Astrocyte (in vitro differentiated cells and primary cell): ENCODE results near the gene DNAJC4. TPM values are rescaled to one million over a fixed set of nuclear protein-coding genes. Genes with fewer than 3 reads are reported as not detected.

Experiments used
- DNase-seq: peaks from one replicate; pipeline ENCODE4 v3.0.0-alpha.2; 2010; ENCODE audit warnings: low read depth
- FAIRE-seq: peaks from 2 replicates; lab custom pipeline; 2011; peaks lifted over from hg19 to GRCh38; lab: Jason Lieb, UNC
- H2AFZ ChIP-seq: 2 replicates; pipeline ENCODE4 v1.6.0; 2012; ENCODE audit warnings: low read depth, low read length, inconsistent platforms
- H3K27ac ChIP-seq: 2 replicates; pipeline ENCODE4 v1.5.1; 2011; ENCODE audit warnings: low read depth, low read length, inconsistent platforms
- H3K27me3 ChIP-seq: 2 replicates; pipeline ENCODE4 v1.6.0; 2011; ENCODE audit warnings: low read length, inconsistent platforms; ENCODE audit not compliant: insufficient read depth
- H3K36me3 ChIP-seq: 2 replicates; pipeline ENCODE4 v1.5.1; 2011; ENCODE audit warnings: low read length, inconsistent platforms; ENCODE audit not compliant: insufficient read depth
- H3K4me1 ChIP-seq: 2 replicates; pipeline ENCODE4 v1.5.1; 2011; ENCODE audit warnings: low read length, inconsistent platforms; ENCODE audit not compliant: insufficient read depth
- H3K4me2 ChIP-seq: 2 replicates; pipeline ENCODE4 v1.6.0; 2012; ENCODE audit warnings: low read length, inconsistent platforms
- H3K4me3 ChIP-seq: 2 replicates; pipeline ENCODE4 v1.5.1; 2011; ENCODE audit warnings: low read depth, mild to moderate bottlenecking, low read length, inconsistent platforms; ENCODE audit not compliant: insufficient read depth
- H3K79me2 ChIP-seq: 2 replicates; pipeline ENCODE4 v1.6.0; 2012; ENCODE audit warnings: mild to moderate bottlenecking, low read length, inconsistent platforms; ENCODE audit not compliant: insufficient read depth
- H3K9ac ChIP-seq: 2 replicates; pipeline ENCODE4 v1.6.0; 2012; ENCODE audit warnings: mild to moderate bottlenecking, low read length, inconsistent platforms
- H3K9me3 ChIP-seq: 2 replicates; pipeline ENCODE4 v1.5.1; 2012; ENCODE audit warnings: low read depth, mild to moderate bottlenecking, low read length, inconsistent platforms; ENCODE audit not compliant: insufficient read depth
- H4K20me1 ChIP-seq: 2 replicates; pipeline ENCODE4 v1.6.0; 2012; ENCODE audit warnings: low read length, inconsistent platforms; ENCODE audit not compliant: insufficient read depth
- H3K27ac Mint-ChIP-seq: one replicate; pipeline ENCODE4 v1.8.0; 2021; ENCODE audit warnings: mild to moderate bottlenecking, mixed read lengths; ENCODE audit not compliant: unreplicated experiment
- H3K27me3 Mint-ChIP-seq: one replicate; pipeline ENCODE4 v1.8.0; 2021; ENCODE audit warnings: low read depth, mixed read lengths; ENCODE audit not compliant: unreplicated experiment
- H3K36me3 Mint-ChIP-seq: one replicate; pipeline ENCODE4 v1.8.0; 2021; ENCODE audit warnings: low read depth, mixed read lengths; ENCODE audit not compliant: unreplicated experiment
- H3K4me1 Mint-ChIP-seq: one replicate; pipeline ENCODE4 v1.8.0; 2021; ENCODE audit warnings: low read depth, mixed read lengths; ENCODE audit not compliant: unreplicated experiment
- H3K4me3 Mint-ChIP-seq: one replicate; pipeline ENCODE4 v1.8.0; 2021; ENCODE audit warnings: mild to moderate bottlenecking, moderate library complexity, mixed read lengths; ENCODE audit not compliant: unreplicated experiment
- H3K9me3 Mint-ChIP-seq: one replicate; pipeline ENCODE4 v1.8.0; 2021; ENCODE audit warnings: mild to moderate bottlenecking, mixed read lengths; ENCODE audit not compliant: unreplicated experiment
- EZH2 ChIP-seq: IDR thresholded peaks from 2 replicates; pipeline ENCODE4 v1.6.1; 2012; ENCODE audit warnings: mild to moderate bottlenecking, low read length, inconsistent platforms; ENCODE audit not compliant: insufficient read depth
- total RNA-seq: library from RNA; stranded (reverse); gene quantifications from 2 replicates; pipeline ENCODE4 v1.2.1, GENCODE V29; 2021
- TF ChIP-seq, protein P1 (sequence below): IDR thresholded peaks from 2 replicates; pipeline ENCODE4 v1.5.1; 2011; ENCODE audit warnings: low read depth, mild to moderate bottlenecking, inconsistent platforms, low read length, moderate library complexity; ENCODE audit not compliant: insufficient read depth

DNAJC4 gene
- total RNA-seq, 1 donor from 2014 or later, result 23.8 TPM

- TF ChIP-seq, protein P1, sequence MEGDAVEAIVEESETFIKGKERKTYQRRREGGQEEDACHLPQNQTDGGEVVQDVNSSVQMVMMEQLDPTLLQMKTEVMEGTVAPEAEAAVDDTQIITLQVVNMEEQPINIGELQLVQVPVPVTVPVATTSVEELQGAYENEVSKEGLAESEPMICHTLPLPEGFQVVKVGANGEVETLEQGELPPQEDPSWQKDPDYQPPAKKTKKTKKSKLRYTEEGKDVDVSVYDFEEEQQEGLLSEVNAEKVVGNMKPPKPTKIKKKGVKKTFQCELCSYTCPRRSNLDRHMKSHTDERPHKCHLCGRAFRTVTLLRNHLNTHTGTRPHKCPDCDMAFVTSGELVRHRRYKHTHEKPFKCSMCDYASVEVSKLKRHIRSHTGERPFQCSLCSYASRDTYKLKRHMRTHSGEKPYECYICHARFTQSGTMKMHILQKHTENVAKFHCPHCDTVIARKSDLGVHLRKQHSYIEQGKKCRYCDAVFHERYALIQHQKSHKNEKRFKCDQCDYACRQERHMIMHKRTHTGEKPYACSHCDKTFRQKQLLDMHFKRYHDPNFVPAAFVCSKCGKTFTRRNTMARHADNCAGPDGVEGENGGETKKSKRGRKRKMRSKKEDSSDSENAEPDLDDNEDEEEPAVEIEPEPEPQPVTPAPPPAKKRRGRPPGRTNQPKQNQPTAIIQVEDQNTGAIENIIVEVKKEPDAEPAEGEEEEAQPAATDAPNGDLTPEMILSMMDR, result no peak
- TF ChIP-seq EZH2, result no peak
- peaks cover 30% of the 10 kb centered on the region for H3K4me1 ChIP-seq
- peaks cover 7% of the 10 kb centered on the region for H3K79me2 ChIP-seq
- Mint-ChIP-seq H3K4me3 (peak overlapping the region; percentile 87), H3K4me1 (peaks cover 14% of the 10 kb centered on the region), H3K36me3 (peaks cover 2% of the 10 kb centered on the region), H3K9me3 (no peaks in the 10 kb centered on the region), H3K27ac (peak overlapping the region; percentile 64), H3K27me3 (no peaks in the 10 kb centered on the region)
- FAIRE-seq (no peak), DNase-seq (no peak)
- no peaks in the 10 kb centered on the region for H3K27me3 ChIP-seq
- peak overlapping the region; percentile 60 for H3K4me3 ChIP-seq
- no peaks in the 10 kb centered on the region for H3K9me3 ChIP-seq
- H3K9ac ChIP-seq, result peak overlapping the region; percentile 81
- H2AFZ ChIP-seq, result peak overlapping the region; percentile 67
- H3K36me3 ChIP-seq, result peaks cover 7% of the 10 kb centered on the region
- peak overlapping the region; percentile 80 for H3K27ac ChIP-seq
- peak overlapping the region; percentile 89 for H3K4me2 ChIP-seq
- peaks cover 14% of the 10 kb centered on the region for H4K20me1 ChIP-seq
Measured at GRCh38 chr11:64268893-64269539, 38.7 kb downstream of the DNAJC4 start.

DNA sequence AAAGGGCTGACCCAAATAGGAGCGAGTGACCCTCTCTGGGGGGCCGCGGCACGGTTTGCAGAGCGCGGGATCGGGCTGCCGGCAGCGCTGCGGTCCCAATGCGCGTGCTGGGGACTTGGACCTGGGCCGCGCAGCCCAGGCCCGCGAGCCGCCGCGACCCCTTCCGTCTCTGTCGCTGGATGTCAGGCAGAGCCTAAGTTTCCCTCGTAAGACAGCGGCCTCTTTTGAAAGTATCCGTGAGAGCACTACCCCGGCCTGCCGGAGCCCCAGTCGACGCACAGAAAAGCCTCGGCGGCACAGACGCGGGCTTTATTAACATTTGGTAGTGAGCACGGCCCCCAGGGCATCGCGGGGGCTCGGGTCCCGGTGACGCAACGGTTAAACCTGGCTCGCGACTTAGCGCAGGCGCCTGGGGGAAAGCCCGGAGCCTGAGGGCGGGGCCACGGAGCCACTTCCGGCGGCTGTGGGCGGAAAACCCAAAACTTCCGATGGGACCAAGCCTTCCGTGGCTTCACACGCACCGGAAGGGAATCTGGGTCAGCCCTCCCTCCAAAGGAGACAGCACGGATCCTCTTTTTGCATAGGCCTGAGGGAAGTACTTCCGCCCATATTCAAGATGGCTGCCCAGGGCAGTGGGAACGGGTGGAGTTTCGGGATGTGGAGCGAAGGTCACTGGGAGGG is 39.3 kb downstream of the DNAJC4 start:
- Mint-ChIP-seq H3K4me1 (peaks cover 14% of the 10 kb centered on the region), H3K27me3 (no peaks in the 10 kb centered on the region), H3K4me3 (peak overlapping the region; percentile 96), H3K36me3 (peaks cover 2% of the 10 kb centered on the region), H3K27ac (peak overlapping the region; percentile 99), H3K9me3 (no peaks in the 10 kb centered on the region)
- peak overlapping the region; percentile 80 for H3K27ac ChIP-seq
- DNase-seq, result peak; percentile 100
- peaks cover 7% of the 10 kb centered on the region for H3K79me2 ChIP-seq
- peaks cover 5% of the 10 kb centered on the region for H3K36me3 ChIP-seq
- H3K27me3 ChIP-seq, result no peaks in the 10 kb centered on the region
- TF ChIP-seq EZH2, result no peak
- TF ChIP-seq, protein P1, result no peak
- peak overlapping the region; percentile 93 for H3K4me2 ChIP-seq
- peaks cover 30% of the 10 kb centered on the region for H3K4me1 ChIP-seq
- H3K4me3 ChIP-seq, result peak overlapping the region; percentile 70
- peaks cover 10% of the 10 kb centered on the region for H4K20me1 ChIP-seq
- no peaks in the 10 kb centered on the region for H3K9me3 ChIP-seq
- peak overlapping the region; percentile 67 for H2AFZ ChIP-seq
- peak; percentile 54 for FAIRE-seq
- H3K9ac ChIP-seq, result peak overlapping the region; percentile 83
